MM.1S (cell line): ENCODE measurements around the gene CALCA.

Experiments used
- DNase-seq: peaks from one replicate; pipeline ENCODE4 v3.0.0-alpha.2; 2015
- H2AFZ ChIP-seq: fragments of 300-600 bp; sonication (generic); 2 replicates; pipeline ENCODE4 v1.6.0; 2016; ENCODE audit warnings: antibody characterized with exemption, low read length
- H3F3A ChIP-seq: fragments of 300-600 bp; sonication (generic); 2 replicates; pipeline ENCODE4 v1.6.1; 2016; ENCODE audit warnings: mild to moderate bottlenecking, antibody characterized with exemption, low read length, moderate library complexity, mixed read lengths; ENCODE audit not compliant: insufficient read depth
- H3K27ac ChIP-seq: fragments of 300-600 bp; sonication (generic); 2 replicates; pipeline ENCODE4 v1.5.1; 2016; ENCODE audit warnings: mild to moderate bottlenecking, low read length
- H3K27me3 ChIP-seq: fragments of 300-600 bp; sonication (generic); replicated peaks from 2 replicates; pipeline ENCODE4 v1.6.0; 2016; ENCODE audit warnings: low read length; ENCODE audit not compliant: insufficient read depth
- H3K36me3 ChIP-seq: fragments of 300-600 bp; sonication (generic); replicated peaks from 2 replicates; pipeline ENCODE4 v1.6.1; 2016; ENCODE audit warnings: mild to moderate bottlenecking, low read length, mixed read lengths; ENCODE audit not compliant: insufficient read depth
- H3K4me1 ChIP-seq: fragments of 300-600 bp; sonication (generic); 2 replicates; pipeline ENCODE4 v1.6.1; 2016; ENCODE audit warnings: low read length, mixed read lengths
- H3K4me2 ChIP-seq: fragments of 300-600 bp; sonication (generic); 2 replicates; pipeline ENCODE4 v1.6.0; 2016; ENCODE audit warnings: low read depth, low read length
- H3K4me3 ChIP-seq: fragments of 300-600 bp; sonication (generic); 2 replicates; pipeline ENCODE4 v1.5.1; 2016; ENCODE audit warnings: low read length, mixed read lengths
- H3K79me2 ChIP-seq: fragments of 300-600 bp; sonication (generic); 2 replicates; pipeline ENCODE4 v1.6.1; 2016; ENCODE audit warnings: mixed run types, low read length, mixed read lengths
- H3K9ac ChIP-seq: fragments of 300-600 bp; sonication (generic); 2 replicates; pipeline ENCODE4 v1.6.1; 2016; ENCODE audit warnings: low read length, mixed read lengths
- H3K9me2 ChIP-seq: fragments of 300-600 bp; sonication (generic); replicated peaks from 2 replicates; pipeline ENCODE4 v1.6.1; 2016; ENCODE audit warnings: mild to moderate bottlenecking, low read length, mixed read lengths; ENCODE audit not compliant: insufficient read depth
- H3K9me3 ChIP-seq: fragments of 300-600 bp; sonication (generic); replicated peaks from 2 replicates; pipeline ENCODE4 v1.6.1; 2016; ENCODE audit warnings: mild to moderate bottlenecking, low read length, mixed read lengths; ENCODE audit not compliant: insufficient read depth
- H4K20me1 ChIP-seq: fragments of 300-600 bp; sonication (generic); 2 replicates; pipeline ENCODE4 v1.6.1; 2016; ENCODE audit warnings: mild to moderate bottlenecking, low read length, moderate library complexity, mixed read lengths; ENCODE audit not compliant: insufficient read depth
- CTCF ChIP-seq: fragments of 300-600 bp; sonication (generic); IDR thresholded peaks from 2 replicates; pipeline ENCODE4 v1.5.1; 2016; ENCODE audit warnings: antibody characterized with exemption, low read length, mixed read lengths
- EZH2 ChIP-seq: fragments of 300-600 bp; sonication (generic); optimal IDR thresholded peaks from 2 replicates; pipeline ENCODE3; 2017; ENCODE audit warnings: low read depth, mild to moderate bottlenecking, antibody characterized with exemption, low read length, mixed read lengths
- EZH2phosphoT487 ChIP-seq: fragments of 300-600 bp; sonication (generic); IDR thresholded peaks from 2 replicates; pipeline ENCODE4 v1.6.1; 2018; ENCODE audit warnings: antibody characterized with exemption, low read length

The CALCA gene

GRCh38 chr11:14934641-14935351 lies 37.4 kb downstream of the CALCA start:
- H3K4me3 ChIP-seq, result no peak overlapping the region
- no peaks in the 10 kb centered on the region for H3K9me2 ChIP-seq
- H3K79me2 ChIP-seq, result no peaks in the 10 kb centered on the region
- H3K4me1 ChIP-seq, result no peaks in the 10 kb centered on the region
- no peak overlapping the region for H3K27ac ChIP-seq
- no peaks in the 10 kb centered on the region for H3F3A ChIP-seq
- H4K20me1 ChIP-seq, result no peaks in the 10 kb centered on the region
- no peak for DNase-seq
- no peak overlapping the region for H2AFZ ChIP-seq
- no peaks in the 10 kb centered on the region for H3K9me3 ChIP-seq
- H3K9ac ChIP-seq, result no peak overlapping the region
- no peak overlapping the region for H3K4me2 ChIP-seq
- no peaks in the 10 kb centered on the region for H3K36me3 ChIP-seq
- TF ChIP-seq CTCF (no peak), EZH2 (no peak), EZH2phosphoT487 (no peak)
- H3K27me3 ChIP-seq, result no peaks in the 10 kb centered on the region

- Histone ChIP-seq H4K20me1 (no peaks in the 10 kb centered on the region), H3K9ac (no peak overlapping the region), H3K79me2 (no peaks in the 10 kb centered on the region), H3K4me1 (no peaks in the 10 kb centered on the region), H3K36me3 (no peaks in the 10 kb centered on the region), H2AFZ (no peak overlapping the region), H3K27me3 (no peaks in the 10 kb centered on the region), H3K4me2 (no peak overlapping the region), H3K4me3 (no peak overlapping the region), H3K9me2 (no peaks in the 10 kb centered on the region), H3K9me3 (no peaks in the 10 kb centered on the region), H3K27ac (no peak overlapping the region), H3F3A (no peaks in the 10 kb centered on the region)
- no peak for TF ChIP-seq EZH2phosphoT487
- no peak for TF ChIP-seq EZH2
- TF ChIP-seq CTCF, result no peak
- no peak for DNase-seq
These were observed 39.7 kb downstream of the CALCA start for GRCh38 chr11:14932447-14932846.

GRCh38 chr11:14930369-14930768 lies 41.8 kb downstream of the CALCA start:
- H3K36me3 ChIP-seq, result no peaks in the 10 kb centered on the region
- no peaks in the 10 kb centered on the region for H3K27me3 ChIP-seq
- H3F3A ChIP-seq, result no peaks in the 10 kb centered on the region
- TF ChIP-seq EZH2 (no peak), CTCF (no peak), EZH2phosphoT487 (no peak)
- H3K4me1 ChIP-seq, result no peaks in the 10 kb centered on the region
- no peaks in the 10 kb centered on the region for H3K79me2 ChIP-seq
- DNase-seq, result no peak
- H2AFZ ChIP-seq, result no peak overlapping the region
- no peak overlapping the region for H3K9ac ChIP-seq
- H3K9me3 ChIP-seq, result no peaks in the 10 kb centered on the region
- no peak overlapping the region for H3K27ac ChIP-seq
- no peaks in the 10 kb centered on the region for H4K20me1 ChIP-seq
- no peak overlapping the region for H3K4me3 ChIP-seq
- H3K9me2 ChIP-seq, result no peaks in the 10 kb centered on the region
- H3K4me2 ChIP-seq, result no peak overlapping the region
